Measurements from ENCODE around the gene ZNF816. TPM values are rescaled to one million over a fixed set of nuclear protein-coding genes. Genes with fewer than 3 reads are reported as not detected.
"Not testable (repeated sequence)": the region's sequence is repeated elsewhere in the genome, so short reads cannot be mapped to it uniquely, and the experiment has no call there.

Gene ZNF816
- total RNA-seq, 4 donors from 2014 or later, result 3.1 to 25.4 (median 11.9) TPM

- H3K27ac ChIP-seq, result no peak overlapping the region
- DNase-seq, result peak; percentile 42 to 79
- intact Hi-C loops (cut with DNase I; ENCODE audit: low total_unique reads), result no loop called here
- peaks cover 0 to 21% of the 10 kb centered on the region in 2 donors for H3K9me3 ChIP-seq
- H3K4me1 ChIP-seq, result no peaks in the 10 kb centered on the region
- no peaks in the 10 kb centered on the region for H3K27me3 ChIP-seq
- H3K36me3 ChIP-seq, result no peaks in the 10 kb centered on the region
- TF ChIP-seq, protein P1, sequence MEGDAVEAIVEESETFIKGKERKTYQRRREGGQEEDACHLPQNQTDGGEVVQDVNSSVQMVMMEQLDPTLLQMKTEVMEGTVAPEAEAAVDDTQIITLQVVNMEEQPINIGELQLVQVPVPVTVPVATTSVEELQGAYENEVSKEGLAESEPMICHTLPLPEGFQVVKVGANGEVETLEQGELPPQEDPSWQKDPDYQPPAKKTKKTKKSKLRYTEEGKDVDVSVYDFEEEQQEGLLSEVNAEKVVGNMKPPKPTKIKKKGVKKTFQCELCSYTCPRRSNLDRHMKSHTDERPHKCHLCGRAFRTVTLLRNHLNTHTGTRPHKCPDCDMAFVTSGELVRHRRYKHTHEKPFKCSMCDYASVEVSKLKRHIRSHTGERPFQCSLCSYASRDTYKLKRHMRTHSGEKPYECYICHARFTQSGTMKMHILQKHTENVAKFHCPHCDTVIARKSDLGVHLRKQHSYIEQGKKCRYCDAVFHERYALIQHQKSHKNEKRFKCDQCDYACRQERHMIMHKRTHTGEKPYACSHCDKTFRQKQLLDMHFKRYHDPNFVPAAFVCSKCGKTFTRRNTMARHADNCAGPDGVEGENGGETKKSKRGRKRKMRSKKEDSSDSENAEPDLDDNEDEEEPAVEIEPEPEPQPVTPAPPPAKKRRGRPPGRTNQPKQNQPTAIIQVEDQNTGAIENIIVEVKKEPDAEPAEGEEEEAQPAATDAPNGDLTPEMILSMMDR (IDR thresholded peaks at IDR 0.05), result no peak
- peak in 1 of 2 donors; percentile 9 for TF ChIP-seq POLR2A (IDR thresholded peaks at IDR 0.05)
- H3K4me3 ChIP-seq, result no peak overlapping the region
Observed at GRCh38 chr19:52946322-52947310, 16.1 kb downstream of the ZNF816 start.

- no peaks in the 10 kb centered on the region for H3K27me3 ChIP-seq
- no peaks in the 10 kb centered on the region for H3K4me1 ChIP-seq
- DNase-seq, result no peak
- no peak overlapping the region for H3K4me3 ChIP-seq
- no peaks in the 10 kb centered on the region for H3K36me3 ChIP-seq
- TF ChIP-seq, protein P1 (IDR thresholded peaks at IDR 0.05), result no peak
- TF ChIP-seq POLR2A (IDR thresholded peaks at IDR 0.05), result no peak
- H3K27ac ChIP-seq, result no peak overlapping the region
- intact Hi-C loops (cut with DNase I; ENCODE audit: low total_unique reads), result no loop called here
- H3K9me3 ChIP-seq, result peaks cover 0 to 13% of the 10 kb centered on the region in 2 donors
Observed at GRCh38 chr19:52945652-52946321, 16.9 kb downstream of the ZNF816 start.

GRCh38 chr19:52944703-52945493 lies 17.8 kb downstream of the ZNF816 start:
- H3K4me1 ChIP-seq; H3K27me3 ChIP-seq; H3K27ac ChIP-seq; H3K4me3 ChIP-seq; H3K36me3 ChIP-seq; DNase-seq; intact Hi-C loops (cut with DNase I; ENCODE audit: low total_unique reads): not testable (repeated sequence)
- H3K9me3 ChIP-seq, result peaks cover 0 to 13% of the 10 kb centered on the region in 2 donors

DNA sequence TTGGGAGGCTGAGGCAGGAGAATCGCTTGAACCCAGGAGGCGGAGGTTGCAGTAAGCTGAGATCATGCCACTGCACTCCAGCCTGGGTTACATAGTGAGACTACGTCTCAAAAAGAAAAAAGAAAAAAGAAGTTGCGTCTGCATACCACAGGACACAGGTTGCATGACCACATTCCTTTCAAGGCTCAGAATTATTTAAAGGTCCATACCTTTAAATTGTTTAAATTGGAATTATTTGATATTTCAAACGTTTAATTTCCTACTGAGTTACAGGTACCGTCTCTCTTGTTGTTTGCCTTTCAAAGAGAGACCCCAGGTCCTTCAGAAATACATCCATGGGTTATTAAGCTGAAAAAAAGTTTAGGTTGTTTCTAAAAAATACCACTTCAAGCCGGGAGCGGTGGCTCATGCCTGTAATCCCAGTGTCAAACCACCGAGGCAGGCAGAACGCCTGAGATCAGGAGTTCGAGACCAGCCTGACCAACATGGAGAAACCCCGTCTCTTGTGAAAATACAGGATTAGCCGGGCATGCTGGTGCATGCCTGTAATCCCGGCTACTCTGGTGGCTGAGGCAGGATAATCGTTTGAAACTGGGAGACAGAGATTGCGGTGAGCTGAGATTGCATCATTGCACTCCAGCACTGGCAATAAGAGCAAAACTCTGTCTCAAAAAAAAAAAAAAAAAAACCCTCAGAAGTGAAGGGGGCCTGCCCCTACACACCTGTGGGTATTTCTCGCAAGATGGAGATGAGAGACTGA lies 18.6 kb downstream of the ZNF816 start:
- peaks cover 0 to 12% of the 10 kb centered on the region in 2 donors for H3K9me3 ChIP-seq
- H3K4me1 ChIP-seq, result no peaks in the 10 kb centered on the region
- no peaks in the 10 kb centered on the region for H3K36me3 ChIP-seq
- H3K27ac ChIP-seq, result no peak overlapping the region
- intact Hi-C loops (cut with DNase I; ENCODE audit: low total_unique reads), result no loop called here
- no peak for DNase-seq
- H3K27me3 ChIP-seq, result no peaks in the 10 kb centered on the region
- no peak overlapping the region for H3K4me3 ChIP-seq
- TF ChIP-seq, protein P1 (IDR thresholded peaks at IDR 0.05), result no peak
- TF ChIP-seq POLR2A (IDR thresholded peaks at IDR 0.05), result no peak
